MM.1S (cell line): ENCODE data around the gene COBLL1.

Experiments used
- CTCF ChIP-seq: fragments of 300-600 bp; sonication (generic); IDR thresholded peaks from 2 replicates; pipeline ENCODE4 v1.5.1; 2016; ENCODE audit warnings: antibody characterized with exemption, low read length, mixed read lengths
- EZH2phosphoT487 ChIP-seq: fragments of 300-600 bp; sonication (generic); IDR thresholded peaks from 2 replicates; pipeline ENCODE4 v1.6.1; 2018; ENCODE audit warnings: antibody characterized with exemption, low read length

GRCh38 chr2:164818149-164819136 lies 23.2 kb downstream of the COBLL1 start:
- TF ChIP-seq CTCF (no peak), EZH2phosphoT487 (no peak)
